NCI-H226 (cell line): ENCODE data around the gene ASPG.

Experiments
- DNase-seq: peaks from one replicate; pipeline ENCODE4 v3.0.0-alpha.2; 2015

ASPG gene

DNA sequence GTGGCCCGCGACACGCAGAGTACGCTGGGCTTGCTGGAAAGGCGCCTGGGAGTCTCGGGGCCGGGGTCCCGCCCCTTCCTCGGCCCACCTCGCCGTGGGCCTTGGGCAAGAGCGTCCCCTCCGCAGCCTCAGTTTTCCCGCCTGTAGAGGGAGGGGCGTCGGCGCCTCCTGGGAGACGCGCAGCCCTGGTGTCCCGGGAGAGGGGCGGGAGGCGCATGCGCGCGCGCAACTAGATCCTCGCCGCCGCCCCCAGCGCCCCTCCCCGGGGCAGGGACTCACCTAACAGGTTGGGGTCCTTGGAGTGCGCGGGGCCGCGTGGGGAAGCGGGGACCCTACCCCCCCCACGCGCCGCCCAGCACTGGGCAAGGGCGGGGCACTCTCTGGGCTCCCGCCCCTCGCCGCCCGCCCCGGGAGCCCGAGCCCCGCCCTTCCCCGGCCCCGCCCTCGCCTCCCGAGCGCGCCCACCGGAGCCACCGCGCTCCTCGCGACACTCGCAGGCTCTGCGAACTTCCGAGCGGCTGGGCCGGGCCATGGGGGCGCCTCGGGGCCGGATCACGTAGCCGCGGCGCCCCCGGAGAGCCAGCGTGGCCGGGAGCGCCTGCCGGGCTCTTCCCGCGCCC lies 52.7 kb downstream of the ASPG start, which contains the start of gene KIF26A:
TSS of gene KIF26A (plus strand) at position 490 of the 620 bp plus-strand sequence. CDS start 136 bp downstream, outside the sequence.
- peak; percentile 44 for DNase-seq

DNA sequence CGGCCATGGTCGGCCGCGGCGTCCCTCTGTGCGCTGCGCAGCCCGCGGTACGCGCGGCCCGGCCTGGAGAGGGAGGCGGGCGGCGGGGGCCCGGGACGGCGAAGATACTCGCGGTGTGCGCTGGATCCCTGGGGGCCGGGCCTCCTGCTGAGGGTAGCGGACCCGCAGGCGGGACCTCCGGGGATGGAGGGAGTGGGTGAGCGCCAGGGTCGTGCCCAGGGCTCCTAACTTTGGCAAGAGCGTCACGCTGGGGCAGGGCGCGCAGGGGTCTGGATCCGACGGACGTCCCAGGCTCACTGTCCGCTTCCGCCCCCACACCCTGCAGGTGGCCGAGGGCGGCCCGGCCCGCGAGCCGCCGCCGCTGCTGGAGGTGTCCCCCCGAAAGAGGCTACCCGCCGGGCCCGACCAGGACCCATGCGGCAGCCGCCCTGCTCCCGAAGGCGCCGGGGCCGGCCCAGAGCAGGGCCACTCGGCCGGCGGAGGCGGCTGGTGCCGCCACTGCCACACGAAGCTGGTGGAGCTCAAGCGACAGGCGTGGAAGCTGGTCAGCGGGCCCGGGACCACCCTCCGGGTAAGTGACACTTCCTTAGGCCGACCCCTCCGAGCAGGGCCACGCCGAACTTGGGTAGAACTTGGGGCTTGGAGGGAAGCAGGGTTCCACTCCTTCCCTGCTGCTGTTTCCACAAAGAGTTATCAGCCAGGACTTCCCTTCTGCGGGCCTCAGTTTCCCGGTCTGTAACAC lies 53.4 kb downstream of the ASPG start:
- no peak for DNase-seq

DNA sequence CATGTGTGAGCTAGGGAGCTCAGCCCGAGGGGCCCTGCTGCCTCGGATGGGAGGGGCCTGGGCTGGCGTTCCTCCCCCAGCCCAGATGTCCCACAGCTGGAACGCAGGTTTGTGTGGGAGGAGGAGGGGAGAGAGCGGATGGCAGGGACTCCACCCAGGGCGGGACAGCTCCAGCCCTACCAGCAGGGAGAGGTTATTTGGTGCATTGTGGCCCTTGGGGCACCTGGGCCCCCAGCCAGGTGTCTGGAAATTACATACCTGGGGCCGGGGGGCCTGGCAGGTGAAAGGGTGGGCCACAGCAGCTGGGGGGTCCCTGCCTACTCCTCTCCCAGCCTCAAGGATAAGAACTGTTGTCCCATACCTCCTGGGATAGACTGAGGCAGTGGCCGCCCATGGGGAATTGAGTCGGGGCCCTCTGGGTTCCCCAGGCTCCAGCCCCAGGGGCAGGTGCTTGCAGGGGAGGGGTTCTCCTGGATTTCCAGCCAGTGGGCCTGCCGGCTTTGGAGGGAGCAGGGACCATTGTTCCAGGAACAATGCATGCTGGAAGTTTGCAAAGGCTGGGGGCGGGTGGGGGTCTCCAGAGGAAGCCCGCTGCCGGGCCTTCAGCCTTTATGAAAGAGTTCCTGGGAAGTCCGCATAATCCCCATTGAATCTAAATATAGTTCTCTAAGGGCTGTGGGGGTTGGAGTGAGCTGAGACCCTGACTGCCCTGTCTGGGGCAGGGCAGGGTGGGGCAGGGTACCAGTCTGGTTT lies 54.1 kb downstream of the ASPG start:
- DNase-seq = no peak

DNA sequence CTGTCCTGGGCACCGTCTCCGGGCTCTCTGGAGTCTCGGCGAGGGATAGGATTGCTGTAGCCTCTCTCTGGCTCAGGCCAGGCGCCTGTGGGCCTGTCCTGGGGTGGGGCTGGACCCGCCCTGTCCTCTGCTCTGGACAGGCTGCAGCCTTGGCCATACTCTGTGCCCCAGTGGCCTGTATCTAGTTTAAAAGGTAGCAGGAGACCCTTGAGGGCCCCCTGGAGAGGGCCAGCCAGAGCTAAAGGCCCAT lies 54.6 kb downstream of the ASPG start:
- no peak for DNase-seq

GRCh38 chr14:104140463-104141331 lies 55.2 kb downstream of the ASPG start:
- no peak for DNase-seq

GRCh38 chr14:104141621-104142091 lies 56.2 kb downstream of the ASPG start:
- DNase-seq = no peak

- DNase-seq = no peak
Measured at GRCh38 chr14:104142136-104142945, 56.8 kb downstream of the ASPG start.

DNA sequence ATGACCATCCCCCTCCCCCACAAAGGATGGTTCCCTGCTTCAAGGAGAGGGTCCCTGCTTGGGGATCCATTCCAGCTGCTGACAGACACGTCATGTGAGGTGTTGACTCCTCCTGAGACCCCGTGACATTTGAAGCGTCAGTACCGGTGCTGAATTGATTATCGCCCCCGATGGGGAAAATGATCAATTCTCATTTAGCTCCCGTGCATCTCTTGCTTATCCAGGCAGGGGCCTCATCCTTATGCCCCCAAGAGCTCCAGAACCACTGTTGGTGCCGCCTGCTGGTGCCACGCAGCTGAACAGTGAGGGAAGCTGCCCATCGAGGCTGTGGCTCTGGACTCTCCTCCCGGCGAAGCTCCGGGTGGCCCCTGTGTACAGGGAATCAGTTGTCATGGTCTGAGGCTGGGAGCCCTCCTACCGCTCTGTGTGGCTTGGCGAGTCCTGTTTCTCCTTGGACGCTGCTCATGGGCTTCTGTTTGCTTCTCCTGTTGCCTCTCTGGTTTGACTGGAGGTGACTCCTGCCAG lies 57.5 kb downstream of the ASPG start:
- no peak for DNase-seq

DNA sequence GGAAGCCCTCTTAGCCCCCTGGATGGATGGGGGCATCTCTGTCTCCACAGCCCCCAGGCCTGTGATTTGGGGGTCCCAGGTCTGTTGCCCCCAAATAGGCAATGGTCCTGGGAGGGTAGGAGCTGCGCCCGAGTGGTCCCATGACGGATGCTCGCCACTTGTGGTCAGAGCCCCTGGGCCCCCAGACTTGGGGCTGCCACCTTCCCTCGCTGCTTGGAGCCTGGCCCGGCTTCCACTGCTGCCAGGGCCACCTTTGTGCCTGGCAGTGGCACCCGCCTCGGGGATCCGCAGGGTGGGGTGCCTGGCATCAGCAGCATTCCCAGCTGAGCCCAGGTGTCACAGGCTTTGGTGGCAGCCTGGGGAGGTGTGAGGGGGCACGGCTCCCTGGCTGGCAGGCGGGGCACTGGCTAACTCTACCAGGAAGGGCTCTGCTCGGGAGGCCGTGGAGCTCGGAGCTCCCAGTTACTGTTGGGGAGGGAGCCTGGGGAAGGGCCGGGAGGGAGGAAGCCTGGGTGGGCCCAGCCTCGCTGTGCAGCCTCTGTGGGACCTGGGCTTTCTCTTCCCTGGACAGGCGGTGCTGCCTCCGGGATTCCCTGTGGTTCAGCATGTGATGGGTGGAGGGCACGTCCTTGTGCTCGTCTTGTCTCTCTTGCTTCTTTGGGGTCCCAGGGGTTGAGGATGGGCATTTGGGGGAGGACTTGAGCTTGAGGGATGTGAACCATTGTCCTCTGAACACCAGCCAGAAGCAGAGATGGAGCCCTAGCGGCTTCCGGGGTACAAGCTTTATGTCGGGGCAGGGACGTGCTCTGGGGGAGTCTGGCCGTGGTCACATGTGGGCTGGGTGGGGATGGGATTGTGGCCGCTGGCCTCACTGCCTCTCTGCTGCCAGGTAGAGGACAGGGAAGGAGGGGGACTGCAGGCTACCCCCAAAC lies 58.3 kb downstream of the ASPG start:
- no peak for DNase-seq

DNA sequence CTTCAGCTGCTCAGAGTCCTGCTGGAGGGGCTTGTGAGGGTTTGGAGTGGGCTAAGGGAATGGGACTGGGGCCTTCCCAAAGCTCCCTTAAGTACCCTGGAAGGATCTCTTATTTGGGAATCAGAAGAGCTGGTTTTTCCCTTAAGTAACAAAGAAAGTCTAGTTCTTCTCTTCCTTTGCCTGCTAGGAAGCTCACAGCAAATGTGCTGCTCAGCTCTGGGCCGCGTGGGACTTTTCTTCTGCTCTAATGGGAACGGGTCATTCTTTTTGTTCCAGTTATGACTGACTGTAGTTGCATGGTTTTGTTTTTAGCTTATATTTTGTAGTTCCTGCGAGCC lies 58.9 kb downstream of the ASPG start:
- no peak for DNase-seq

DNA sequence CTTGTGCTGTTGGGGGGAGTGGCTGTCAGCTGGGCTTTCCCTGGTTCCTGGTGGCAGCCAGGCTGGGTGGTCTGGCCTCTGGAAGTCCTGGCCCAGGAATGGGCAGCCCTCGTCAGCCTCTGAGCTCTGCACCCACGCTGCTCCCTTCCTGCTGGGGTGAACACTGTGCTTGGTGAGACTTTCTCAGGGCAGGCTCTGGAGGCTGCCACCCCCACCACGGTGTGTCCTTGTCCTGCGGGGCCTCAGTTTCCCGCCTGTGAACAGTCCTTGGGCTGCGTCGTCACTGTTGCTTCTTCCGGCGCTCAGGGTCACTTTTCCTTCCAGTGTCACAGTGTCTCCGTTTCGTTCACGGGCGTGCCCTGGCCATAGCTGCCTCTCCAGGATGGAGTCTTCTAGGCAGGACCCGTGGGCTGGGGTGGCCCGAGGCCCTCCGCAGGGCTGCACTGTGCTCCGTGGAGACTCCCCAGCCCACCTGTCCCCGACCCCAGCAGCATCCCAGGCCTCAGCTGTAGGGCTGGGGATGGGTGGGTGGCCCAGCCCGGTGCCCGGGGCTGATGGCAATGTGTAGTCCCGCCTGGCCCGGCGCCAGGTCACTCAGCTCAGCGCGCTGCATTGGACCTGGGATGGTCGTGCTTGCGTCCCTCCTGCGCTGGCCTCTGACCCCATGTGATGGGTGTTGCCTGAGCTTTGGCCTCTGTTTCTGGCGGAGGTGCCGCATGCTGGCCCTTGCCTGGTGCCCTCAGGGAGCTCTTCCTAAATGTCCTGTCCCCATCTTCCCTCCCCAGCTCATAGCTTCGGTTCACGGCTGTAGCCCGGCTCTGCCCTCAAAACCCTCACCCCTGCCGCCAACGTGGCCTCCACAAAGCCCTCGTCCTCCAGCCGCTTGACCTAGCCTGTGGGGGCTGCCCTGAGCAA lies 59.7 kb downstream of the ASPG start:
- DNase-seq = no peak

DNA sequence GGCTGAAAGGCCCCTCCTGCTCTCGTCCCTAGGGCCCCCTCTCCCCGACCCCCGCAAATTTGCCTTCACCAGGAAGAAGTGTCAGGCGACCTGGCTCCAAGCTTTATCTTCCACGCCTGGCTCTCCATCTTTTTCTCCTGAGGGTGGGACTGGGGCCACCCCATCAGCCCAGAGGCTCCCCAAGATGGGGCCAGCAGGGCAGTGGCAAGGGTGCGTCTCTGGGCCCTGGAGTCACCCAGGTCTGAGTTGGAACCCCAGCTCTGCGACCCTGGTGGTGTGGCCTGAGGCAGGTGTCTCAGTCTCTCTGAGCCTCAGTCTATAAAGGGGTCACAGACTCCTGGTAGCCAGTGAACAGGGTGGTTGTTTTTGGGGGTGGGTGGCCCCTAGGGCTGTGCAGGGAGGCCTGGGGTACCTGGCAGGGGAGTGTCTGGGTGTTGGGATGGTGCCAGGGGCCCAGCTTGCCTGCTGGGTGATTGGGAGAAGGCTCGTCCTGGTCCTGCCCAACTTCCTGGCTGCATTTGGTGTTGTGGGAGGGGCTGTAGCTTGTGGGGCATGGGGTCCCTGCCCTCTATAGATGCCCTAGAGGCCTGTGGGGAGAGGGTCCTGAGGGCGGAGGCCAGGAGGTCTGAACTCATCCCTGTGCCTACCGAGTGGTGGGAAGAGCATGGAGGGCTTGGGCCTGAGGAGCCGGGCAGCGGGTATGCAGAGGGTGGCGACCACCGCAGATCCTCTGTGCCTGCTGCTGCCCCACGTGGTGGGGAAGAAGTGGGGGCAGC lies 60.5 kb downstream of the ASPG start:
- DNase-seq = no peak

DNA sequence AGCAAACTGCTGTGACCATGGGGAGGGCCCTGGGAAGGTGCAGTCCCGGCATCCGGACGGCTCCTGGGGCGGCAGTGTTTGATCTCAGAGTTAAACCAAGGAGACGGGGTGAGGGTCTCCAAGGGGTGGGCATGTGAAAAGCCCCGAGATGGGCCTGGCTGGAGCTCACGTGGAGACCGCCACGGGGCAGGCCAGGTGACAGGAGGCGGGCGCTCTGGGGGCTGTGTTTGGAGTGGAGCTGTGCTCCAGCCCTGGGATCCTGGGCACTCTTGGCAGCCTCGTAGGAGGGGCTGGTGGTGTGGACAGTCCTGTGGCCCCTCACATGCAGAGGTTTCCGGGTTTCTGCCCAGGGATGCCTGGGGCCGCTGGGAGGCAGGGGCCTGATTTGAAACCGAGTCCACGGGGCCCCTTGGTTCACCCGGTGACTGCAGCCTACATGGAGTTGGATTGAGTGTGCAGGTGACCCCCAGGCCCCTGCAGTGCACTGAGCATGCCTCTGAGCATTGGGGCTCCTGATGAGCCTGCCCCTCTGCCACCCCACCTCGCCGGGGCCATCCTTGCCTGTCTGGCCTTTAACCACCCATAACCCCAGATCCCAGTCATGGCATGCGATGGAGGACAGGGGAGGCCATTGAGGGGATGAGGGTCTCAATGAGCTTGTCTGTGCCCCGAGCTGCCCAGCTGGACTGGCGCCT lies 61.3 kb downstream of the ASPG start:
- DNase-seq = no peak

DNA sequence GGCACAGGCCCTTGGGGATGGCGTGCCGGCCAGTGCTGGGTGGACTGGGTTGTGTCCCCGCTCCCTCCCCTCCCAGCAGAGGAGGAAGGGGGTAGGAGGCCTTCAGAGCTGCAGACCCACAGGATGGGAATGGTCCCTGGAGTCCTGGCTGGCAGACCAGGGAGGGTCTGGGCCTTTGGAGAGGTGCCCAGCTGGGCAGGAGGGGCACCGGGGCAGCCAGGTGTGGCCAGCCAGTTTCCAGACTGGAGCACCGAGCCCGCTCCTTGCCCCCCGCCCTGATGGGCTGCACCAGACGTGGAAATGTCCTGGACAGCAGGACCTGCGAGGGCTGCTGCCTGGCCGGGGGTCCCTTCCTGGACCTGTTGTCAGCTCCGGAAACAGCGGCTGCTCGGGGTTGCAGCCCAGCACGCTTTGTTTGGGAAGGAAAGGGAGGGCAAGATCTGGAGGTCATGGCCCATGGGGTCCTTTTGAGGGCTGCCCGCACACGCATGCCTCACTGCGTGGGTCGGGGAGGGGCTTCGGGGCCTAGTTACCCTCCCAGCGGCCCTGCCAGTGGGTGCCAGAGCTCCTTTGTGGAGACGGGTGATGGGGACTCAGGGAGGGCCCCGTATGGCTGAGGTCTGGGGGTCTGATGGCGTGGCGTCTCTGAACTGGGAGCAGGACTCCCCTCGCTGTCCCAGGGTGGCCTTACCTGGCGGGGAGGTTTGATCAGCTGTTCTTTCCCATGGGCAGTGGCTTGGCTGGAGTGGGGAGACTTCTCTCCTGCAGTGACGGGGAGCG lies 62.0 kb downstream of the ASPG start:
- DNase-seq = no peak

DNA sequence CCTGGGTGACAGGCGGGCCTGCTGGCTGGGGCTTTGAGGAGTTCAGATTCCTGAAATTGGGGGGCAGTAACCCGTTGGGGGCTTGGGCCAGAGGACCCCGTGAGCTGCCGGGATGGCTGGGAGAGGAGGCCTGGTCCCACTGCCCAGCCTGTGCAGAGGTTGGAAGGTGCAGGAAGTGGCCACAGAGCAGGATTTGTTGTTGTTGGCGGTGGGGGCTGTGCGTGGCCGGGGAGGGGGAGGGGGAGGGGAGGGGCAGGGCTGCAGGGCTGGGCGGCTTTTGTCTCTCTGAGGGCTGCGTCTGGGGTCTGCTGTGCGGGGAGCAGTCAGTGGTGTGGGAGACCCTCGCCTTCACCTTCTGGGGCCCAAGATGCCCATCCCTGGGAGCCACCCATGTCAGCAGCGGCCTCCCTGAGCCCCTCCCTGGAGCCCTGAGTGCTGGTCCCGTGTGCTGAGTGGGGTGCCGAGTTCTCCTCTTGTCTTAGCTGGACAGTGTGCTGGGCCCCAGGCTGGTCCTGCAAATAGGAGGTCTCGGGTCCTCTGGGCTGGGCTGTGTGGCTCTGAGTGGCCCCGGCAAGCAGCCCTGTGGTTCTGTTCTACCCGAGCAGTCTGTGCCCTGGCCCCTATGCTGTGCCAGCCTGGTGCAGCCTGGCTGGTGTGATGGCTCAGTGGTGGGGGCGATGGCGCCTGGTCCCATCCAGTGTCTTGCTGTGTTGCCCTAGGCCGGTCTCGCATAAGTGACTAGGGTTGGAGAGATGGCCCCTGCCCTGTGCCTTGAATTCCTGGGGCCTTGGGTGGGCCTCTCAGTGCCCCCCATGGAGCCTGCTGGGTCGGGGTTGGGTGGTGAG lies 63.2 kb downstream of the ASPG start:
- DNase-seq = no peak

DNA sequence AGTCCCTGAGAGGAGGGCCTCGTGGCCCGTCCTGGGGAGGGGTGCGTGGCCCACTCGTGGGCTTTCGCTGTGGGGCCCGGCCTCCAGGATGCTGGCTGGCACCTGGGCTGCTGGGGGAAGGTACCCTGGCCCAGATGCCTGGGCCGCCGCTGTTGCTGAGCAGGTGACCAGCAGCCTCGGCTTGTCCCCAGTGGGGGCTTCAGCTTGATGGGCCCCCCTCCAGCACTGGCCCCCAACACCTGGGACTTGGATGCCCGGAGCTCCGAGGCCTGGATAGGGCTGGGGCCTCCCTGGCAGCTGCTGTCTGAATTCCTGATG lies 63.7 kb downstream of the ASPG start:
- no peak for DNase-seq
